GM12878 (cell line): Measurements from ENCODE around the gene SBF2. TPM values are rescaled to one million over a fixed set of nuclear protein-coding genes. Genes with fewer than 3 reads are reported as not detected.
A peak's percentile ranks its signal among the peaks of the same experiment; 100 is the strongest.

Source experiments
- ATAC-seq: fragments of 200-7000 bp; cut with Tn5 transposase; 3 replicates; pipeline ENCODE4 v1.9.1; 2020; ENCODE audit warnings: mild to moderate bottlenecking, moderate library complexity
- BruUV-seq: library from RNA; stranded (reverse); fragments of 400-500 nt; replicated peaks from 2 replicates; lab custom pipeline; 2021; lab: Mats Ljungman, UMichigan
- CTCF ChIA-PET: fragments of 300-600 bp; sonication (Branson Sonifier 250); formaldehyde crosslinking; extraction: SDS; loops from one replicate; lab custom pipeline; 2021; ENCODE audit warnings: inconsistent platforms; lab: Yijun Ruan, JAX
- POLR2A ChIA-PET: fragments of 350-600 bp; formaldehyde crosslinking; extraction: SDS; loops from one replicate; lab custom pipeline; 2021; ENCODE audit warnings: inconsistent platforms; lab: Charles Lee
- RAD21 ChIA-PET: fragments of 300-600 bp; sonication (Branson Sonifier 250); formaldehyde crosslinking; loops from one replicate; lab custom pipeline; 2023; ENCODE audit warnings: antibody characterized with exemption; ENCODE audit not compliant: unreplicated experiment; lab: Charles Lee
- SMC1A ChIA-PET: fragments of 300-600 bp; sonication (Branson Sonifier 250); formaldehyde crosslinking; loops from one replicate; lab custom pipeline; 2023; ENCODE audit not compliant: unreplicated experiment, uncharacterized antibody; lab: Charles Lee
- DNase-seq: peaks from one replicate; pipeline ENCODE4 v3.0.0-alpha.2; 2011; ENCODE audit warnings: low read depth, low spot score
- FAIRE-seq: peaks from 3 replicates; lab custom pipeline; 2011; peaks lifted over from hg19 to GRCh38; lab: Jason Lieb, UNC
- H2AFZ ChIP-seq: 2 replicates; pipeline ENCODE4 v1.6.0; 2011; ENCODE audit warnings: low read depth, low read length, control low read depth; ENCODE audit not compliant: control insufficient read depth
- H3K27ac ChIP-seq: 2 replicates; pipeline ENCODE4 v1.5.1; 2011; ENCODE audit warnings: control low read depth; ENCODE audit not compliant: control insufficient read depth, insufficient read depth
- H3K27me3 ChIP-seq, 2 experiments: replicated peaks in 1 of 2; 2 replicates each; pipeline versions ENCODE4 v1.6.0 to v1.6.1; 2011; ENCODE audit warnings: low read length in 1 of 2; ENCODE audit not compliant: control insufficient read depth in 2 of 2, insufficient read depth in 2 of 2
- H3K36me3 ChIP-seq, 2 experiments: 2 replicates each; pipeline ENCODE4 v1.5.1; 2011; ENCODE audit warnings: low read length in 1 of 2; ENCODE audit not compliant: control insufficient read depth in 2 of 2, insufficient read depth in 2 of 2
- H3K4me1 ChIP-seq: 2 replicates; pipeline ENCODE4 v1.6.1; 2011; ENCODE audit warnings: mild to moderate bottlenecking, low read length, moderate library complexity, mixed read lengths; ENCODE audit not compliant: control insufficient read depth, insufficient read depth
- H3K4me2 ChIP-seq: 2 replicates; pipeline ENCODE4 v1.6.0; 2011; ENCODE audit warnings: control low read depth; ENCODE audit not compliant: control insufficient read depth, insufficient read depth
- H3K4me3 ChIP-seq: fragments of 200-600 bp; sonication (generic); 2 replicates; pipeline ENCODE4 v1.5.1; 2016
- H3K79me2 ChIP-seq: 2 replicates; pipeline ENCODE4 v1.6.0; 2011; ENCODE audit warnings: low read length; ENCODE audit not compliant: control insufficient read depth, insufficient read depth
- H3K9ac ChIP-seq: 2 replicates; pipeline ENCODE4 v1.8.0; 2011; ENCODE audit warnings: low read length, control low read depth, mixed read lengths; ENCODE audit not compliant: control insufficient read depth, insufficient read depth
- H3K9me3 ChIP-seq: replicated peaks from 3 replicates; pipeline ENCODE4 v1.5.1; 2011; ENCODE audit warnings: mild to moderate bottlenecking, low read length; ENCODE audit not compliant: control insufficient read depth, insufficient read depth
- H4K20me1 ChIP-seq: 2 replicates; pipeline ENCODE4 v1.6.0; 2011; ENCODE audit not compliant: control insufficient read depth, insufficient read depth
- CEBPB ChIP-seq, 2 experiments: fragments of 150-350 bp in 1 of 2; IDR thresholded peaks; 2 replicates each; pipeline ENCODE4 v1.6.1; 2012 to 2014; ENCODE audit warnings: low read depth in 2 of 2, low read length in 2 of 2, borderline replicate concordance in 1 of 2, inconsistent platforms in 1 of 2
- RUNX3 ChIP-seq: IDR thresholded peaks from 2 replicates; pipeline ENCODE4 v1.6.1; 2012; ENCODE audit warnings: low read length, inconsistent platforms
- WGBS: methylation state at CpG from one replicate; pipeline ENCODE4 v1.1.6; 2016; ENCODE audit warnings: low lambda C conversion rate; ENCODE audit not compliant: insufficient replicate concordance, insufficient coverage; ENCODE audit errors: missing lambda C conversion rate; 5-methylcytosine and 5-hydroxymethylcytosine counted together
- in situ Hi-C: fragments of 300-500 bp; cut with MboI; formaldehyde crosslinking; loops from 9 replicates; pipeline ENCODE4 v1.14.3; 2018; ENCODE audit warnings: mixed read lengths
- intact Hi-C: fragments of 100-400 bp; cut with micrococcal nuclease; formaldehyde crosslinking; loops from one replicate; pipeline ENCODE4 v1.14.2; 2022; ENCODE audit not compliant: unreplicated experiment
- polyA plus RNA-seq, 11 experiments: library from polyadenylated mRNA; depleted of rRNA in 4 of 11; unstranded in 6 of 11; stranded (reverse) in 5 of 11; fragments of >200 nt; fragmentation: Nextera tagmentation in 4 of 11; fragmentation: Illumina TruSeq in 1 of 11; extraction: Ambion mirVana in 4 of 11; extraction: Trizol in 1 of 11; gene quantifications; 1 replicate in 1 of 11; 2 replicates in 10 of 11; pipeline versions ENCODE4 v1.2.1 to v1.2.3, GENCODE V29; 2011 to 2016; ENCODE audit warnings: inconsistent platforms in 2 of 11, missing spikeins in 2 of 11, low read depth in 1 of 11
- total RNA-seq, 4 experiments: library from RNA; depleted of rRNA in 3 of 4; stranded (reverse); fragments of >200 nt in 3 of 4; fragmentation: Illumina TruSeq in 1 of 4; extraction: Trizol in 1 of 4; gene quantifications; 2 replicates each; pipeline versions ENCODE4 v1.2.1 to v1.2.3, GENCODE V29; 2013 to 2021
- TF ChIP-seq, protein P1 (sequence below): IDR thresholded peaks from 2 replicates; pipeline ENCODE4 v1.6.1; 2011; ENCODE audit warnings: low read depth, mild to moderate bottlenecking, low read length, moderate library complexity, borderline replicate concordance; ENCODE audit errors: extremely low read depth
- TF ChIP-seq, protein P2 (sequence below): IDR thresholded peaks from 2 replicates; pipeline ENCODE4 v1.6.1; 2012; ENCODE audit warnings: low read length, inconsistent platforms
- TF ChIP-seq, protein P3 (sequence below): fragments of 450-650 bp; IDR thresholded peaks from 2 replicates; pipeline ENCODE4 v1.6.1; 2016; ENCODE audit warnings: mild to moderate bottlenecking, moderate library complexity, borderline replicate concordance
- TF ChIP-seq, protein P4 (sequence below): fragments of 450-650 bp; conservative IDR thresholded peaks from 2 replicates; pipeline ENCODE4 v1.6.1; 2017; ENCODE audit warnings: mild to moderate bottlenecking, moderate library complexity
- TF ChIP-seq, protein P5 (sequence below): IDR thresholded peaks from 2 replicates; pipeline ENCODE4 v1.6.1; 2011; ENCODE audit warnings: borderline replicate concordance, low read depth, mild to moderate bottlenecking, moderate library complexity, mixed read lengths, low read length; ENCODE audit not compliant: insufficient read depth; ENCODE audit errors: extremely low read length

The SBF2 gene
- total and polyA plus RNA-seq, 10 of the 15 experiments (the other 5 are each of a cell fraction or from before 2014, with no cell fraction given), result 0.24 to 2.3 (median 1.1) TPM

DNA sequence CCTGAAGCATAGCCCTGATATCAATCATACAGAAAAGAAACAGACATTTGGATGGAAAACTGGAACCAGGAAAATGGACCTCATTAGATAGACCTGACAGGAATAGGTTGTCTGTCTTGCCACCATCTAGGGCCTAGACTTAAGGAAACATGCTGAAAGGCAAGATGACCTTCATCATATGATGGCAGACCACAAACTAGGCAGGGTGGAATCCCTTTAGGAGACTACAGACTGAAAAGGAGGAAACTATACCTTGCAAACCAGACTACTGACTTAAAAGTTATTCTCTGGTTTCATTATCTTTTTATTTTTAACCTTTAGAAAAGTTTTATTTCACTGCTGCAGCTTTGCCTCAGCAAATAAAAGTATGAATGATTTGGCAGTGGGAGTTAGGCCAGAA is 20.3 kb downstream of the SBF2 start:
- H3K79me2 ChIP-seq, result no peaks in the 10 kb centered on the region
- H4K20me1 ChIP-seq, result no peaks in the 10 kb centered on the region
- H3K4me2 ChIP-seq, result no peak overlapping the region
- intact Hi-C loops, result no loop called here
- no peak overlapping the region for H3K9ac ChIP-seq
- ChIA-PET SMC1A (no interaction called here), POLR2A (no interaction called here), RAD21 (no interaction called here)
- BruUV-seq, result no TSS peak
- H3K27me3 ChIP-seq, result no peaks in the 10 kb centered on the region
- no peak overlapping the region for H3K27ac ChIP-seq
- TF ChIP-seq, protein P1, sequence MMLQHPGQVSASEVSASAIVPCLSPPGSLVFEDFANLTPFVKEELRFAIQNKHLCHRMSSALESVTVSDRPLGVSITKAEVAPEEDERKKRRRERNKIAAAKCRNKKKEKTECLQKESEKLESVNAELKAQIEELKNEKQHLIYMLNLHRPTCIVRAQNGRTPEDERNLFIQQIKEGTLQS, result no peak
- 0 out of 2 replicates have a peak, but pooled peaks have one; percentile 6 for TF ChIP-seq RUNX3
- TF ChIP-seq, all 136 proteins: peak for 1
- ATAC-seq, result no peak
- Histone ChIP-seq H3K4me1 (no peaks in the 10 kb centered on the region), H3K9me3 (no peaks in the 10 kb centered on the region), H3K36me3 (no peaks in the 10 kb centered on the region), H3K4me3 (no peak overlapping the region), H2AFZ (no peak overlapping the region)
- DNase-seq, result no peak
- CTCF ChIA-PET, result no interaction called here
- no peak for FAIRE-seq
- in situ Hi-C loops, result no loop called here

DNA sequence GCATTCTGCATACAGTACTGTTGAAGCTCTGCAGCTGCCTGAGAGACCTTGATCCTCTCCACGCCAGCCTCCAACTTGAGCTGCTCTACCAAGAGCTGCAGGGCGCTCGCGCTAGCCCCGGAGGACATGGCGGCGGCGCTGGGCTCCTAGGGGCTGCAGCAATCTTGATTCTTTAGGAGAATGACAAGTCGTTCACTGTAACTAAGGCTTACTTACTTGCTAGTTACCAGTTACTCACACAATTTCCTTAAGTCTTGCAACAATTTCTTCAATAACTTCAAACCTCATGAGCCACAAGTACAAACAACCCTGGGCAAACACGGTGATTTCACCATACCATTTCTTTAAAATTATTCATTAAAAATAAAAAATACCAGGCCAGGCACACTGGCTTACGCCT is 21.9 kb downstream of the SBF2 start:
- H3K79me2 ChIP-seq, result no peaks in the 10 kb centered on the region
- ChIA-PET SMC1A (no interaction called here), POLR2A (no interaction called here)
- H3K4me1 ChIP-seq, result no peaks in the 10 kb centered on the region
- no peaks in the 10 kb centered on the region; a peak in 1 of 4 replicates for H3K27me3 ChIP-seq
- intact Hi-C loops (no loop called here), in situ Hi-C loops (no loop called here)
- H3K9me3 ChIP-seq, result no peaks in the 10 kb centered on the region
- no peak overlapping the region for H3K9ac ChIP-seq
- FAIRE-seq, result no peak
- no TSS peak for BruUV-seq
- H2AFZ ChIP-seq, result no peak overlapping the region
- no peak overlapping the region for H3K27ac ChIP-seq
- TF ChIP-seq, protein P2, sequence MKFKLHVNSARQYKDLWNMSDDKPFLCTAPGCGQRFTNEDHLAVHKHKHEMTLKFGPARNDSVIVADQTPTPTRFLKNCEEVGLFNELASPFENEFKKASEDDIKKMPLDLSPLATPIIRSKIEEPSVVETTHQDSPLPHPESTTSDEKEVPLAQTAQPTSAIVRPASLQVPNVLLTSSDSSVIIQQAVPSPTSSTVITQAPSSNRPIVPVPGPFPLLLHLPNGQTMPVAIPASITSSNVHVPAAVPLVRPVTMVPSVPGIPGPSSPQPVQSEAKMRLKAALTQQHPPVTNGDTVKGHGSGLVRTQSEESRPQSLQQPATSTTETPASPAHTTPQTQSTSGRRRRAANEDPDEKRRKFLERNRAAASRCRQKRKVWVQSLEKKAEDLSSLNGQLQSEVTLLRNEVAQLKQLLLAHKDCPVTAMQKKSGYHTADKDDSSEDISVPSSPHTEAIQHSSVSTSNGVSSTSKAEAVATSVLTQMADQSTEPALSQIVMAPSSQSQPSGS, result no peak
- TF ChIP-seq, protein P3, sequence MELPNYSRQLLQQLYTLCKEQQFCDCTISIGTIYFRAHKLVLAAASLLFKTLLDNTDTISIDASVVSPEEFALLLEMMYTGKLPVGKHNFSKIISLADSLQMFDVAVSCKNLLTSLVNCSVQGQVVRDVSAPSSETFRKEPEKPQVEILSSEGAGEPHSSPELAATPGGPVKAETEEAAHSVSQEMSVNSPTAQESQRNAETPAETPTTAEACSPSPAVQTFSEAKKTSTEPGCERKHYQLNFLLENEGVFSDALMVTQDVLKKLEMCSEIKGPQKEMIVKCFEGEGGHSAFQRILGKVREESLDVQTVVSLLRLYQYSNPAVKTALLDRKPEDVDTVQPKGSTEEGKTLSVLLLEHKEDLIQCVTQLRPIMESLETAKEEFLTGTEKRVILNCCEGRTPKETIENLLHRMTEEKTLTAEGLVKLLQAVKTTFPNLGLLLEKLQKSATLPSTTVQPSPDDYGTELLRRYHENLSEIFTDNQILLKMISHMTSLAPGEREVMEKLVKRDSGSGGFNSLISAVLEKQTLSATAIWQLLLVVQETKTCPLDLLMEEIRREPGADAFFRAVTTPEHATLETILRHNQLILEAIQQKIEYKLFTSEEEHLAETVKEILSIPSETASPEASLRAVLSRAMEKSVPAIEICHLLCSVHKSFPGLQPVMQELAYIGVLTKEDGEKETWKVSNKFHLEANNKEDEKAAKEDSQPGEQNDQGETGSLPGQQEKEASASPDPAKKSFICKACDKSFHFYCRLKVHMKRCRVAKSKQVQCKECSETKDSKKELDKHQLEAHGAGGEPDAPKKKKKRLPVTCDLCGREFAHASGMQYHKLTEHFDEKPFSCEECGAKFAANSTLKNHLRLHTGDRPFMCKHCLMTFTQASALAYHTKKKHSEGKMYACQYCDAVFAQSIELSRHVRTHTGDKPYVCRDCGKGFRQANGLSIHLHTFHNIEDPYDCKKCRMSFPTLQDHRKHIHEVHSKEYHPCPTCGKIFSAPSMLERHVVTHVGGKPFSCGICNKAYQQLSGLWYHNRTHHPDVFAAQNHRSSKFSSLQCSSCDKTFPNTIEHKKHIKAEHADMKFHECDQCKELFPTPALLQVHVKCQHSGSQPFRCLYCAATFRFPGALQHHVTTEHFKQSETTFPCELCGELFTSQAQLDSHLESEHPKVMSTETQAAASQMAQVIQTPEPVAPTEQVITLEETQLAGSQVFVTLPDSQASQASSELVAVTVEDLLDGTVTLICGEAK, result no peak
- TF ChIP-seq, protein P4, sequence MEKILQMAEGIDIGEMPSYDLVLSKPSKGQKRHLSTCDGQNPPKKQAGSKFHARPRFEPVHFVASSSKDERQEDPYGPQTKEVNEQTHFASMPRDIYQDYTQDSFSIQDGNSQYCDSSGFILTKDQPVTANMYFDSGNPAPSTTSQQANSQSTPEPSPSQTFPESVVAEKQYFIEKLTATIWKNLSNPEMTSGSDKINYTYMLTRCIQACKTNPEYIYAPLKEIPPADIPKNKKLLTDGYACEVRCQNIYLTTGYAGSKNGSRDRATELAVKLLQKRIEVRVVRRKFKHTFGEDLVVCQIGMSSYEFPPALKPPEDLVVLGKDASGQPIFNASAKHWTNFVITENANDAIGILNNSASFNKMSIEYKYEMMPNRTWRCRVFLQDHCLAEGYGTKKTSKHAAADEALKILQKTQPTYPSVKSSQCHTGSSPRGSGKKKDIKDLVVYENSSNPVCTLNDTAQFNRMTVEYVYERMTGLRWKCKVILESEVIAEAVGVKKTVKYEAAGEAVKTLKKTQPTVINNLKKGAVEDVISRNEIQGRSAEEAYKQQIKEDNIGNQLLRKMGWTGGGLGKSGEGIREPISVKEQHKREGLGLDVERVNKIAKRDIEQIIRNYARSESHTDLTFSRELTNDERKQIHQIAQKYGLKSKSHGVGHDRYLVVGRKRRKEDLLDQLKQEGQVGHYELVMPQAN, result no peak
- TF ChIP-seq CEBPB (IDR thresholded peaks at IDR 0.05; ENCODE audit: borderline replicate concordance in 1 of 2, low read depth in 2 of 2, low read length in 2 of 2), result no peak
- TF ChIP-seq, protein P5, sequence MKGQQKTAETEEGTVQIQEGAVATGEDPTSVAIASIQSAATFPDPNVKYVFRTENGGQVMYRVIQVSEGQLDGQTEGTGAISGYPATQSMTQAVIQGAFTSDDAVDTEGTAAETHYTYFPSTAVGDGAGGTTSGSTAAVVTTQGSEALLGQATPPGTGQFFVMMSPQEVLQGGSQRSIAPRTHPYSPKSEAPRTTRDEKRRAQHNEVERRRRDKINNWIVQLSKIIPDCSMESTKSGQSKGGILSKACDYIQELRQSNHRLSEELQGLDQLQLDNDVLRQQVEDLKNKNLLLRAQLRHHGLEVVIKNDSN, result no peak
- TF ChIP-seq, all 136 proteins: peak for 0
- 78% methylated on average over 11 of the region's 11 CpGs for WGBS
- Histone ChIP-seq H4K20me1 (no peaks in the 10 kb centered on the region), H3K4me3 (no peak overlapping the region), H3K4me2 (no peak overlapping the region), H3K36me3 (no peaks in the 10 kb centered on the region)
- ATAC-seq, result no peak
- ChIA-PET CTCF (no interaction called here), RAD21 (no interaction called here)
- DNase-seq, result no peak
